Measurements from ENCODE around the gene GALNS. TPM values are rescaled to one million over a fixed set of nuclear protein-coding genes. Genes with fewer than 3 reads are reported as not detected.

The GALNS gene
- total and polyA plus RNA-seq, 4 donors, result 6.8 to 20.6 (median 10.8) TPM

- H3K9me3 ChIP-seq (ENCODE audit: control insufficient read depth in 4 of 4, low read length in 3 of 4), result no peaks in the 10 kb centered on the region
- peaks cover 0 to 8% (median 3%) of the 10 kb centered on the region in 4 donors for H3K36me3 ChIP-seq (ENCODE audit: control insufficient read depth in 4 of 4, insufficient read depth in 3 of 4, low read depth in 1 of 4, low read length in 3 of 4)
- H3K4me3 ChIP-seq (ENCODE audit: low read depth in 1 of 3, low read length in 3 of 3), result peak overlapping the region in 1 of 3 donors; percentile 83
- no peak overlapping the region for H3K27ac ChIP-seq (ENCODE audit: low read depth in 1 of 2, low read length in 2 of 2)
- peak overlapping the region in 1 of 2 donors; percentile 73 for H3K9ac ChIP-seq (ENCODE audit: low read depth in 1 of 2, low read length in 2 of 2)
- no peaks in the 10 kb centered on the region for H3K27me3 ChIP-seq (ENCODE audit: control insufficient read depth in 4 of 4, insufficient read depth in 4 of 4, low read length in 3 of 4)
- 51% methylated on average over 12 of the region's 12 CpGs for WGBS
- TF ChIP-seq RXRA (IDR thresholded peaks at IDR 0.05) (no peak), FOXA1 (IDR thresholded peaks at IDR 0.05) (no peak), HNF4A (conservative IDR thresholded peaks at IDR 0.05) (no peak), ATF3 (IDR thresholded peaks at IDR 0.05) (no peak), TAF1 (conservative IDR thresholded peaks at IDR 0.05) (no peak), MAX (IDR thresholded peaks at IDR 0.05) (no peak), GABPA (IDR thresholded peaks at IDR 0.05 in 1 of 2, conservative IDR thresholded peaks at IDR 0.05 in 1 of 2) (no peak), SP1 (IDR thresholded peaks at IDR 0.05) (no peak), CTCF (IDR thresholded peaks at IDR 0.05; ENCODE audit: low read depth, low read length, missing input control) (no peak), YY1 (IDR thresholded peaks at IDR 0.05) (no peak), JUND (IDR thresholded peaks at IDR 0.05) (no peak), ZBTB33 (IDR thresholded peaks at IDR 0.05) (no peak), REST (IDR thresholded peaks at IDR 0.05) (no peak), NR2F2 (IDR thresholded peaks at IDR 0.05) (no peak), RAD21 (IDR thresholded peaks at IDR 0.05) (no peak)
- DNase-seq (ENCODE audit: low spot score), result peak; percentile 39
- H3K4me1 ChIP-seq (ENCODE audit: control insufficient read depth in 4 of 4, insufficient read depth in 4 of 4, low read length in 3 of 4), result peaks cover 3 to 24% (median 13%) of the 10 kb centered on the region in 4 donors
Measured at GRCh38 chr16:88810166-88810911, 46.4 kb downstream of the GALNS start.
